Hematopoietic multipotent progenitor cell treated with erythropoietin and hydrocortisone succinate and interleukin-3 and kit ligand, for 15 days (in vitro differentiated cells): ENCODE measurements around the gene B4GALT2.

Experiments used
- DNase-seq: peaks from one replicate; pipeline ENCODE4 v3.0.0-alpha.2; 2015; ENCODE audit warnings: low spot score

Gene B4GALT2

DNA sequence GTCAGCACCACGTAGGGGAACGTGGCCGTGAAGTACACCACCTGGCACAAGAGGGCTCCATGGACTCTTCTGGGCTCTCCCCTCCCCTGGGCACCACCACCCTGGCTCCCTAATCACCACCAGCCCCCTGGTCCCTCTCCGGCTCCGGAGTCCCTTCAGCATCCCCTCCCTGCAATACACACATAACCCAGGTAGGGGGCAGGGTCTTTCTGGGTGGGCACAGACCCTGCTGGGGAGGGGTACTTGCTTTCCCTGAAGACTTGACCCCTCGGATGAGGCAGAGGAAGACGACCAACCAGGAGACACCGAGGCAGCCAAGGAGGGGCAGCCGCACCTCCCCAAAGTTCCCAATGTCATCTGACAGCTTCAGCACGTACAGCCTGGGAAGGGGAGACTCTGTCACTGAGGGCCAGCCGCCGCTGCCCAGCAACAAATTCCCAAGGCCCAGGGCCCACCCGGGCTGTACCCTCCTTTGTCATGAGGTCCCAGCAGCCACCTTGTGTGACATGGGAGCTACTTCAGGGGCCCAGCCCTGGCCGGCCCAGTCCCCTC, 23.7 kb downstream of the B4GALT2 start:
- DNase-seq = no peak

DNA sequence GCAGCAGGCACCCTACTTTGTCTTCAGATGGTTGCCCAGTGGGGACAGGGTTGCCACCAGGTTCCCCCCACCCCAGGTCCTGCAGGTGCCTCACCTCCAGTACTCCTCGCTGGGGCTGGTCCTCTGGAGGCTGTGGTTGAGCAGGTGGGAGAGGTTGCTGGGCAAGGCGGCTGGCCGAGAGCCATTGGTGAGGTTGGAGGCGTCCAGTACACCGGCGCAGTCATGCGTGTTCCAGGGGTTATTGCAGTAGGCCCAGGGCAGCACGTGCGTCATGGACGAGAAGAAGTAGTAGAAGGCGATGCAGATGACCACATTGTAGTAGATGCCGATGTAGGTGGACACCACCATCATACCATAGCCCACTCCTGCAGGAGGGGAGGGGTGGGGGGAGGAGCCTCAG, 29.2 kb downstream of the B4GALT2 start:
- no peak for DNase-seq

DNA sequence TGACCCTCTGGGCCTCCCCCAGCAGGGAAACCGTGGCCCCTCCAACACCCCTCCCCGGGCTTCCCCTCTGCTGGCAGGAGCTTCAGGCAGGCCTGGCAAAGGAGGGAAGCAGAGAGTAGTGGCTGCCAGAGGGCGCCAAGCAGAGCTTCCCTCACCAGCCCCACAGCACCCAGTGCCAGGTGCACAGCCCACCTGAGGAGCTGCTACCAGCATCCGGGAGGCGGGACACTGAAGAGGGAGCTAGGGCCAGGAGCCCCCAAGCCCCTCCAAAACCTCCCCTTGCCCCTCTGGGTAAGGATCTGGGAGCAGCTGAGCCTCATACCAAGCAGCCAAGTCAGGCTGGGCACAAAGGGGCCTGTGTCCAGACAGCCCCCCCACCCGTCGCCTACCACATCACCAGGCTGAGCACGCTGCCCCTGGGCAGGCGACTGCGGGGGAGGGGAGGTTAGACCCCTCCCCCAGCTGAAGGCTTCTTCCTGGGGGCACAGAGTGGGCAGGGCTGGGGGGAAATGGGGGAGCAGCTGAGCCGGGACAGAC, 32.0 kb downstream of the B4GALT2 start:
- DNase-seq = no peak

DNA sequence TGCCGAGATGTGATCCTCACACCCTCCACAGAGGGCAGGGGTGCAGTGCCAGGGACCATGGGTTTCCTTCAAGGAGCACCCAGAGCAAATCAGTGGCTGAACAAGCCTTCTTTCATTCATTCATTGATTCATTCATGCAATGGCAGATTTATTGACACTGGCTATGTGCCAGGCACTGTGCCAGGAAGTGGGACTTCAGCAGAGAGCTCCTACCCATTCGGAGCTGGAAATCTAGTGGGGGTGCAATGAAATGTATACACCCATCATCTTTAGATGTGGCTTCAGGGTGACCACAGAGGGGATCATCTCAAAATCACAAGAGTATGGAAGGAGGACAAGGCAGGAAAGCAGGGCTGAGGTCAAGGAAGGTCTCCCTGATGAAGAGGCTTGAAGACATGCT, 33.4 kb downstream of the B4GALT2 start:
- no peak for DNase-seq

DNA sequence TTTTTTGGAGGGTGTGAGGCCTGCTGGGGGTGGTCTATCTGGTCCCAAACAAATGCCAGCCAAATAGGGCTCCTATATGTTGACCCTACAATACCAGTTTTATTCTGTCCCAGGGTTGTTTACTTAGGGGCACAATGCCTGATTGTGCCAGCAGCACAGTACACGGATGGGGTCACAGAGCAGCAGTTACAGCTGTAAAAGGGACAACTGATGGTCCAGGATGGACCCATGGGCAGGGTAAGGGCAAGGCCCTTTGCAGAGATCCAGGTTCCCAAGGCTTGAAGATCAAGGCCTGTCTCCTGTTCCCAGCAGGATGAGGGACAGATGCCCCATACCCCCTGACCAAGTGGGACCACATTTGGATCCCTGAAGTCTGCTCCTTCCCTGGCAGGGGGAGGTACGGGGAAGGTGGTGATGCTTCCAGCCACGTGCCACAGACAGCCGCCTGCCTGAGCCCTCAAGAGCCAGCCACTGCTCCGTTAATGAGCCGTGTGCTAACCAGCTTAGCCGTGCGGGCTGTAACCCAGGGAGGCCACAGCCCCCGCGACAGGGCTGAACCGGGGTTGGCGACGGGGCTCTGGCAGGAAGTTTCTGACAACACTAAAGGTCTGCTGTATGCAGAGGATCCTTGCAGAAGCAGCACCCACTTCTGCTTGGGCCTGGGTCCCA, 34.1 kb downstream of the B4GALT2 start:
- no peak for DNase-seq

DNA sequence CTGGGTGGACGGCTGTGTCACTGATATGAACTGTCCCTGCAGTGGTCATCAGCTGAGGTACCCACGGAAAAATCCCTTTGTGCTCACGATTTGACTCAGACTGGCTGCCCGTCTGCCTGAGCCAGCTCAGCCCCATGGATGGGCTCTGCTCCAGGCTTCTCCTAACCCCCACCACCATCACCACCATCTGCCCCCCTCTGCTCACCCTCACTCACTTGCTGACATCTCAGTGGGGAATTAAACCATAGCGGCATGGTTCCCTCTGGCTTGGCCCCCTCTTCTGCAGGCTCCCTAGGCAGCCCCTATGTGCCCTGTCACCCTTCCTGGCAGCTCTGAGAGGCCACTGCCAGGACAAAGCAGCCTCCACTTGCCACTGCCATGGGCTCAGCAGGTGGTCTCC, 34.9 kb downstream of the B4GALT2 start:
- DNase-seq = no peak

DNA sequence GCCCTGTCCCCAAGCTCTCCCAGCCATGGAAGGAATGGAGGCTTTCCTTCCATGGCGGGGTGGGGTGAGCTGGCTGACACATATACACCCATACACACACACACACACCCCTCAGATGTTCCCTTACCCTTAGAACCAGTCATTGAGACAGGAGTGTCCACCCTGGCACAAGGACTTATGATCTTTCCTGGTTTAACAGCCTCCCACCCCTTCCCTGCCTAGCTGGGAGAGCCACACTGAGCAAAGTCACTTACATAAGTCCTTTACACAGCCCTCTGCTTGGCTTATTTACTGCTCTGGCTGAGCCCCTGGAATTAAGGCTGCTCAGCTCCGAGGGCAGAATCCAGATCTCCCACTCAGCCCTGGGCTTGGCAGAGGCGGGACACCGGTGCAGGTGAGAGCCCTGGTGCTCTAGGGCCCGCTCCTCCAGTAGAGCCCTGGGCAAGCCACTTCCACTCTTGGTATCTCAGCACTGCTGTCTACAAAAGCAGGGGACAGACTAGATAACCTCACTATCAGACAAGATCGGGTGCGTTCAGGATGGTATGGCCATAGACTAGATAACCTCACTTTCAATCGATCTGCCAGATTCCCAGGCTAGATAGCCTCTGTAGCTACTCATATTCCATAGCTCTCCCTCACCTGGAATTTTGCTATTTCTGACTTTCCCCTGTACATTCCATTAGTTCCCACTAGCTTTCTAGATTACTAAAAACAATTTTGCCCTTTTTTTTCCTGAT, 35.5 kb downstream of the B4GALT2 start:
- DNase-seq = no peak

DNA sequence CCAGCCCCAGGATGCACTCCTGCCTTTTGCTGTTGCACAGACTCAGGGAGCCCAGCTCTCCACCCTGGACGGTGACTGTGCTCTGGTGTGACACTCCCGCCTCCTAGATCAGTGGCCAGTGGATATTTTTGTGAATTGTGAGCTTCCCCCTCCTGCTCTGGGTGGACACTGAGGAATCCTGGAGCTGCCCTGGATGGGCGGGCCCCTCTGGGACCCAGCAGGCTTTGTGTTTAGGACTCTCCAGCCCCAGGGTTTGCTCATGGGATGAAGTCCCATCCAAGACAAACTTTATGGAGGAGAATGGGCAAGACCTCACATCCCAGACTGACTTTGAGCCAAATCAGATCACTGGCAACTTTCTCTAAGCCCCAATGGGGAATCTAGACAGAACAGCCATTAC, 36.2 kb downstream of the B4GALT2 start:
- no peak for DNase-seq

DNA sequence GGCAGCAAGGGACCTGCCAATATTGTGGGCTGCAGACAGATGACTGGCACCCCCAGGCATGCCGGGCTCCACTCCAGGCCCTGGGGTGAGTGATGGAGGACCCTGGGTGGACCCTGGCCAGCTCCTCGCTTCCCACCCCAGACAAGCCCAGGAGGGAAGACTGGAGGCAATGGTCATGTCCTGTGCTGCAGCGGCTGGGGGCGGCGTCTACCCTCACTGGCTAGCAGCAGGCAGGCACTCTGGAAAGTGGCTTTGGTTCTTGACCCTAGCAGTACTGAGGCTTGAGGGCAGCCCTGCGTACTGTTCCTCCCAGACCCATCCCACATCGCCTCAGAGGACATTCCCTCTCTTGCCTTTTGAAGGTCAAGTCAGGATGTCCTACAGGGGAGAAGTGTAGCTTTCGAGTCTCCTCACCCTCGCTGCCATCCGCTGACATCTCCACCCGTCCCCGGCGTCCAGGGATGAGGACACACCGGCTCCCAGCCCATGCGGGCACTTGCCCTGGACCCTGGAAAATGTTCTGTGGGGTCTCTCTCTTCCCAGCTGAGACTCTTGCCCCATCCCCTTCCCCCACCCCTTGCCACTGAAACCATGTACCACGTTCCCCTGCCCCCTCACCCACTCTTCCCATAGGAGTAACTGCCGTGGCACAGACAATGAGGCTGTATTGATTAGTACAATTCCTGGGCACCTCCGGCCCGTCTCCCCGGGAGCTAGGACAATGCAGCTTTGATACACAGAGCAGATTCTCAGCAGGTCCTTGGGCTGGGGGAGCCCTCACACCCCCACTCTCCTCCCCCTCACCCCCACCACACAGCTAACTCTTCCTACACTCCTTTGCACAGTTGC, 37.3 kb downstream of the B4GALT2 start:
- DNase-seq = no peak

DNA sequence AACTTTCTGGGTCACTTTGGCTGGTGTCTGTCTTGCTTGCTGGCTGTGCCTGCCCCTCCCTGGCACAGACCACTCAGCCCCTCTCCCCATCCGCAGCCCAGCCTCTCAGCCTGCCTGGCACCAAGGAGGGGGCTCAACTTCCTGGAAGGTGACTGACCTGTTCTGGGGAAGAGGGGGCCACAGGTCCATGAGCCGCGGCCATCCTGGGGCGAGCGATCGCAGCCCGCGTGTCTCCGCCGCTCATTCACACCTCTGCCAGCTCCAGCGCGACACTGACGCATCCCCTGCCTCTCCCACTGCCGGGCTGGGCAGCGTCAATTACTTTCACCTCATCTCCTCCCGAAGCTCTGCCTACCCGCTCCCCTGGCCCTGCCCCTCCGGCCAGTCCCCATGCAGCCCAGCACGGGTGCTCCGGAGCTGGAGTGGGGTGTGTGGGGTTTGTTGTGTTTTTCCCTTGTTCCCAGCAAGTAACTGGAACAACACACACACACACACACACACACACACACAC, 37.9 kb downstream of the B4GALT2 start:
- no peak for DNase-seq

DNA sequence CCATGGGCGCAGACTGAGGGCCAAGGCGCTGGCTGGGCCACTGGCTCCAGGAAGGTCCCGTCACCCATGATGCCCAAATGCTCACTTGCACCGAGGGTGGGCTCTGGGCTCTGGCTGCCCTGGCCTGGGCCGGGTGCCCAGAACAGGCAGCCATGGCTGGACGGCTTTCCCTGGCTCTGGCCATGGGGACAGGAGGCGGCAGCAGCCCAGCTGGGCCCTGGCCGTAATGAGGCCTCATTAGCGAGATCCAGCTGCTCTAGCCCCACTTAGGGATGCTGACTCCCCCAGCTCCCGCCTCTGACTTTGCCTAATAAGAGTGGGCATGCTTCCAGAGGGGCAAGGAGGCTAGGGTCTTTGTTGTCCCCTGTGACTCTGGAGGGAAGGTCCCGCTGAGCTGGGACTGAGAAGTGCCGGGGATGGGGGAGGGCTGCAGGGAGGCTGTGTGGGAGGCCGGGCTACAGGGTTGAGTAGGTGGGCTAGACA, 40.5 kb downstream of the B4GALT2 start:
- DNase-seq = no peak

DNA sequence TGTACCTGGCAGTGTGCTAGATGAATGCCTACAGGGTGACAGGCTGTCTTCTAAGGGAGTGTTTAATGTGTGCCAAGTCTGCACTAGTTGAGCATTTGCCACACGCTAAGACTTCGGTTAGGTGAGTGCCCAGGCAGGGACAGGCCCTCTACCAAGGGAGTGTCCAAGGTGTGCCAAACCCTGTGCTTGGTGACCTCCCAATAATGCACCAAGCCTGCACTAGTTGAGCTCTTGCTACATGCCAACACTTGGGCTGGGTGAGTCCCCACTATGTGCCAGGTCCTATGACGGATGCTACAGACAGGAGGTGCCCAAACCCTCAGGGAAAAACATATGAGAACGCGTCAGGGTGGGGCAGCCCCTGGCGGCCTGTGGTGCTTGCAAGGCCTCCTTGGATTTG, 41.5 kb downstream of the B4GALT2 start:
- no peak for DNase-seq

DNA sequence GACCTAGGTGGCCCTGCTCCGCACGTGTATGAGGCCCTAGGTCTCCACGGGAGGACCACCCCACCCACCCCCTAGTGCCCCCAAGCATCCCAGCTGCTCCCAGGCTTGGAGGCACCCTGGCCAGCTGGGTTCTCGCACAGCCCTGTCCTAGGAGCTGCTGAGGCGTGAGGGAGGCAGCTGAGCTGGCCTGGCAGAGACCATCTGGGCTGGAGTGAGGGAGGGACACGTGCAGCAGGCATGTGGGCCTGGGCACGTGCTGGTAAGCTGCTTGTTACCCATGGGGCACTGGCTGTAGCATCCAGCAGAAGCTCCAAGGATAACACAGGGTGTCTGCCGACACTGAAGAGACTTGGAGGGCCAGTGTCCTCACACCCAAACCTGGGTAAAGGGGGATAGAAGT, 42.1 kb downstream of the B4GALT2 start:
- DNase-seq = no peak

DNA sequence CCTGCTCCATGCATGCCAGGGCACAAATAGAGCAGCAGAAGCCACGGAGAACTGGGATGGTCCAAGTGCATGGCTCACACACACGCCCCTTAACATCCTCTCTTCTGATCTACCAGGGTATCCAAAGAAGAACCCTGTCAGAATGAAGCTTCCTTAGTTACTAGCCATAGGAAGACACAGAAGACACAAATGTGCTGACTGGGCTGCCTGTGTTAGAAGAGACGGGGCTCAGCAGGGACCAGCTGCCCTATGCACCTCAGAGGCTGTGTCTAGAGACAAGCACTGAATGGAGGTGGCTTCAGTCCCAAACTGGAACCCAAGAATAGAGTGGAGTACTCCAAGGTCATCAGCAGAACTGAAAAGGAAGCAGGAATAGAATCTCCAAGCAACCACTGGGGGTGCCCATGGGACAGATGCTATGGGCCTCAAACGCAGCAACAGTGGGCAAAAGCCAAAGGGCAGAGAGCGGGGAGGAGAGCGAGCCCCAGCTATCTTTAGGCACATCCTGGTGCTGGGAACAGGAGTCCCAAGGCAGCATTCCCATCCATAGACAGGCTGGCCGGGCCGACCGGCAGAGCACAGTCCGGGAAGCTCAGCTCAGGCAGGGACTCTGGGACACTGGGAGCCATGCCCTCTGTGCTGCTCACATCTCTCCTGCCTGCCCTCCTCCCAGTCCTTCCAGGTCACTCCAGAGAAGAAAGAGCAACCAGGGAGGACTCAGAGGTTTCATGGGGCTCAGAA, 42.7 kb downstream of the B4GALT2 start:
- no peak for DNase-seq

DNA sequence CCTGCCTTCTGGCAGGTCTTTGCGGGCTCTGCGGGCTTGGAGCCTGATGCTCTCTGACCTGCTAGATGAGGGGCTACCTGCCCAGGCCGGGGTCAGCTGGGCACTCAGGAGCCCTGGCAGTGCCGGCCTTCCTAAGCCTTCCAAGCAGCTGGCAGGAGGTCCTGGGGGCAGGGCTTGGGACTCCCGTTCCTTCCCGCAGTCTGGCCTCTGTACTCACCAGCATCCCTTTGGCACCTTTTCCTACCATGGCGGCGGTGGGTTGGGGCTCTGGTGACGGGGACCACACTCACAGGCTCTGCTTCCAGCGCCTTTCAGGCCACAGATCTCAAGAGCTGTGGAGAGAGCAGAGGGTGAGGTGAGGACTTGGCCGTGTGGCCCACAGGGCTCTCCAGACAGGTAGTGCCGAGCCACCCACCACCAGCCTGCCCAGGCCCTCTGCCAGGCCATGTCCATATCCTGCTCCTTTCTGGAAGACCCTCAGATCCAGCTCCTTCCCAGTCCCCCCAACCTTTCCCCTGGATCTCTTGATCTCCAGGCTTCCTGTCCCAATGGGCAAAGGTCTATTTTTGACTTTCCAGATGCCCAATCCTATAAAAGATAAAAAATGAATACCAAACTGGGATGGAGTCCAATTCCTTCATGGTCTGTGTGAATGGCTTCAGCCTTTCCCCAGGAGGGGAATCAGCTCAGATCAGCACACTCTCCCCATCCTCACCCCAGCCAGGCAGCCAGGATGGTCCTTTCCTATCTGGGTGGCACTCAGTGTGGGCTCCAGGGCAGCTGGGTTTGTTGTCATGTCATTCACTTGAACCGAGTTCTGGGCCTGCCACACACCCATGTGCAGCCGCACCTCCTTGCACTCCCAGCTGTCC, 45.3 kb downstream of the B4GALT2 start:
- DNase-seq = no peak

DNA sequence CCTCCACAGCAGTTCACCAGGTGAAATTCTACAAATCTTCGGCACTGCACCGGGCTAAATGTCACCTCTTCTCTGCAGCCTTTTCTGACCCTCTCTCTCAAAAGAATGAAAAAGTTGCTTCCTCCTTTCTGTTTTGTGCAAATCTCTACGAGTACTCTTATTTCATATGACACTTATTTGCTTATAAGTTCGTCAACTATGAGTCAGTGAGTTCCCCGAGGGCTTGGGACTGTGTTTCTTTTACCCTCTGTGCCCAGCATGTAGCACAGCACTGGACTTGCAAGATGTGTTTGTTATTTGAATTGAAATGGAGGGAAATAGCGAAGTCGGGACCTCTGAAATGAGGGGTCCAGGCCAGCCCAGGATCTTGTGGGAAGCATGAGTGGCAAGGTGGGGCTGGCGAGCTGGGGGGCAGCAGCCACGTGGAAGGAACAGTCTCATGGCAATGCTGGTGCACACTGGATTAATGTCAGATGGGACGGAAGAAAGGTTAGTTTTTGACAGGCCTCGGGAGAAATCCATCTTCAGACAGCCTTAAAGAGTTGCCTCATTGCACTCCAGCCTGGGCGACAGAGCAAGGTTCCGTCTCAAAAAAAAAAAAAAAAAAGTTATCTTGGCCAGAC, 46.0 kb downstream of the B4GALT2 start:
- no peak for DNase-seq

DNA sequence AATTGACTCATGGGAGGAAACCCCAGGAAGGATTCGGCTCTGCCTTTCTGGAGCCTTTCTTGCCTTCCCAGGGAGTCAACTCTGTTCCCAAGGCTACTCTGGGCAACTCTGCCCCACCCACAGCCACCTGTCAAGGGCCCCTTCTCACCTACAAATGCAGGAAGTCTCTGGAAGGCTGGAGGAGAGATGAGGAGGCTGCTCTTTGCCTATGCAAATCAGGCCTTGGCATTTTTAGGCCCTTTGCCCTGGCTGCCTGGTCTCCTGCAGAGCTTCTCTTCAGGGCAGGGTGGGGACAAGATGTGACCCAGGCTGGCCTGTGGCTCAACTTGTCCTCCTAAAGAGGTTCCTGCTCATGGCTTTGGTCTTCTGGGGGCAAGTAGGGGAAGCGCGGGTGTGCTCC, 46.8 kb downstream of the B4GALT2 start:
- no peak for DNase-seq

DNA sequence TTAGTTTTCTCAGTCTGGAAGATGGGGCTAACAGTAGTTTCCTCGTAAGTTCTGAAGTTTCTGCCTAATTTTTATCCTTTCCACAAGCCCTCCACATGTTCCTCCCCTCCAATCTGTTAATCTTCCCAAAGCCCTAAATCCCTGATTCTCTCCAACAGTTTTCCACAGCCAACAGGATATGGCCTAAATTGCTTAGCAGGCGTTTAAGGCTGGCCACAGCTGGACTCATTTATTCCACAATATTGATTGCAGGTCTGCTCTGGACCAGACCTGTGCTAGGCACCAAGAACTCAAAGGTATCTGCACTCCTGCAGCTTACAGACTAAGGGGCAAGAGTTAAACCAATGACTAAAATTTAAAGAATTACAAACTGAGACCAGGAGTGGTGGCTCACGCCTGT, 48.3 kb downstream of the B4GALT2 start:
- DNase-seq = no peak

DNA sequence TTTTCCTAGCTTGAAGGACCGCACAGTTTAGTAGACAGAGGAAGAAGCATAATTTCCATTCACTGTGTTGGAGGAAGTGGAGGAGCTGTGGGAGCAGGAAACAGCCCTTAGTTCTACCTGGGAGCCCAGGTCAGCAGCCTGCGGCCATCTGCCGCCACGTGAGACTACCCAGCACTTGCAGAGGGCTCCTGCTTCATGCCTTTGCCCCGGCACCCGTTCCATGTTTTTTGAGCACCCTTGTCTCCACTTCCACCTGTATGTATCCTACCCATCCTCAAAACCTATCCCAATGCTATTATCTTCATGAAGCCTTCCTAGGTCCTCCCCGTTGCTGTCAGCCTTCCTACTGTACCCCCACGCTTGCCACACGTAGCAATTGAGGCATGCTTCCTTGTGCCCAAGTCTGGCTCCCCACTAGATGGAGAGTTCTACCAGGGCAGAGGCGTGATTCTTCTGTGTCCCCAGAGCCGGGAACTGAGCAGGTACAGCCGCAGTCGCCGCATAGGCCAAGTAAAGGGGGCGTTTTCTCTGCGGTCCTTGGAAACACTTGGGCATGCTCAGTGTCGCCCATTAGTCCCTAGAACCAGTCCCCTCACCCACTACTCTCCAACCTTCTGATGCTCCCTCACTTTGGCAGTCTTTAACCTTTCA, 50.4 kb downstream of the B4GALT2 start:
- DNase-seq = no peak
